Measurements from ENCODE around the gene PALB2.

Gene PALB2

DNA sequence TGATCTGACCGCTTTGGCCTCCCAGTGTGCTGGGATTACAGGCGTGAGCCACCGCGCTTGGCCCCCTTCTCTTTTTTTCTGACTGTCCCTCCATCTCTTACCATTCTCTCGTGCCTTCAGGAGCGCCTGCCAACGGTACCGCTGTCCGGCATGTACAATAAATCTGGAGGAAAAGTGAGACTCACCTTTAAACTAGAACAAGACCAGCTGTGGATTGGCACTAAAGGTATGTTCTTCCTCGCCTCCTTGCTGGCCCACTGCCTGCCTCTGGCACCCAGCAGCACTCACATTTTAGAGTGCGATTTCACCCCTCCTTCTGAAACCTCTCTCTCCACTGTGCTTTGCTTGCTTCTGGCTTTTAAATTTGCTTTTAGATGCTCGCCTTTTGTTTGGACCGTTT is 78.6 kb downstream of the PALB2 start:
- H3K4me1 ChIP-seq (ENCODE audit: control insufficient read depth in 1 of 2, insufficient read depth in 1 of 2, low read depth in 1 of 2, low read length in 1 of 2), result peaks cover 7 to 11% of the 10 kb centered on the region in 2 experiments
- TF ChIP-seq, protein P1, sequence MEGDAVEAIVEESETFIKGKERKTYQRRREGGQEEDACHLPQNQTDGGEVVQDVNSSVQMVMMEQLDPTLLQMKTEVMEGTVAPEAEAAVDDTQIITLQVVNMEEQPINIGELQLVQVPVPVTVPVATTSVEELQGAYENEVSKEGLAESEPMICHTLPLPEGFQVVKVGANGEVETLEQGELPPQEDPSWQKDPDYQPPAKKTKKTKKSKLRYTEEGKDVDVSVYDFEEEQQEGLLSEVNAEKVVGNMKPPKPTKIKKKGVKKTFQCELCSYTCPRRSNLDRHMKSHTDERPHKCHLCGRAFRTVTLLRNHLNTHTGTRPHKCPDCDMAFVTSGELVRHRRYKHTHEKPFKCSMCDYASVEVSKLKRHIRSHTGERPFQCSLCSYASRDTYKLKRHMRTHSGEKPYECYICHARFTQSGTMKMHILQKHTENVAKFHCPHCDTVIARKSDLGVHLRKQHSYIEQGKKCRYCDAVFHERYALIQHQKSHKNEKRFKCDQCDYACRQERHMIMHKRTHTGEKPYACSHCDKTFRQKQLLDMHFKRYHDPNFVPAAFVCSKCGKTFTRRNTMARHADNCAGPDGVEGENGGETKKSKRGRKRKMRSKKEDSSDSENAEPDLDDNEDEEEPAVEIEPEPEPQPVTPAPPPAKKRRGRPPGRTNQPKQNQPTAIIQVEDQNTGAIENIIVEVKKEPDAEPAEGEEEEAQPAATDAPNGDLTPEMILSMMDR (IDR thresholded peaks at IDR 0.05), result no peak
- H3K9me3 ChIP-seq, result no peaks in the 10 kb centered on the region
- peaks cover 46% of the 10 kb centered on the region for H3K36me3 ChIP-seq
- no peak overlapping the region for H3K27ac ChIP-seq
- H3K27me3 ChIP-seq, result no peaks in the 10 kb centered on the region
- H3K4me3 ChIP-seq (ENCODE audit: low read depth in 1 of 2, low read length in 1 of 2), result no peak overlapping the region

DNA sequence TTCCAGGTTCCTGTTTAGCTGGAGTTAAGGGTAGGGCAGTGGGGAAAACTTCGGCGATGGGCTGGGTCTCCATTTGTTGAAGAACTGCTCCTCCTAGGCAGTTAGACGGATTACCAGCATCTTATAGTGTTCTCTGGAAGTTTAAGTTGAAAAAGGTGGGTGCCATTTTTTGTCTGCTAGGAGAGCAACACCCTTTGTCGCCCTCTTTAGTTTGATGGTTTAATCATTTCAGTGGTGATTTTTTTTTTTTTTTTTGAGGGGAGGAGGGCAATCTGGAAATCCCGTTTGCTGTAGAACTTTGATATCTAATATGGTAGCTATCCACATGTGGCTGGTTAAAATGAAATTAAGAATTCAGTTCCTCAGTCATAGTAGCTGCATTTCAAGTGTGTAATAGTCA is 79.5 kb downstream of the PALB2 start:
- TF ChIP-seq, protein P1 (IDR thresholded peaks at IDR 0.05), result no peak
- H3K36me3 ChIP-seq, result peaks cover 37% of the 10 kb centered on the region
- no peaks in the 10 kb centered on the region for H3K9me3 ChIP-seq
- no peak overlapping the region for H3K4me3 ChIP-seq (ENCODE audit: low read depth in 1 of 2, low read length in 1 of 2)
- H3K27me3 ChIP-seq, result no peaks in the 10 kb centered on the region
- peaks cover 11 to 16% of the 10 kb centered on the region in 2 experiments for H3K4me1 ChIP-seq (ENCODE audit: control insufficient read depth in 1 of 2, insufficient read depth in 1 of 2, low read depth in 1 of 2, low read length in 1 of 2)
- H3K27ac ChIP-seq, result no peak overlapping the region

- no peaks in the 10 kb centered on the region for H3K27me3 ChIP-seq
- peaks cover 11 to 16% of the 10 kb centered on the region in 2 experiments for H3K4me1 ChIP-seq (ENCODE audit: control insufficient read depth in 1 of 2, insufficient read depth in 1 of 2, low read depth in 1 of 2, low read length in 1 of 2)
- H3K27ac ChIP-seq, result peak overlapping the region; percentile 78
- no peaks in the 10 kb centered on the region for H3K9me3 ChIP-seq
- peak overlapping the region; percentile 75 to 81 for H3K4me3 ChIP-seq (ENCODE audit: low read depth in 1 of 2, low read length in 1 of 2)
- peaks cover 5% of the 10 kb centered on the region for H3K36me3 ChIP-seq
- TF ChIP-seq, protein P1 (IDR thresholded peaks at IDR 0.05), result no peak
Measured at GRCh38 chr16:23557779-23558702, 83.1 kb downstream of the PALB2 start.

DNA sequence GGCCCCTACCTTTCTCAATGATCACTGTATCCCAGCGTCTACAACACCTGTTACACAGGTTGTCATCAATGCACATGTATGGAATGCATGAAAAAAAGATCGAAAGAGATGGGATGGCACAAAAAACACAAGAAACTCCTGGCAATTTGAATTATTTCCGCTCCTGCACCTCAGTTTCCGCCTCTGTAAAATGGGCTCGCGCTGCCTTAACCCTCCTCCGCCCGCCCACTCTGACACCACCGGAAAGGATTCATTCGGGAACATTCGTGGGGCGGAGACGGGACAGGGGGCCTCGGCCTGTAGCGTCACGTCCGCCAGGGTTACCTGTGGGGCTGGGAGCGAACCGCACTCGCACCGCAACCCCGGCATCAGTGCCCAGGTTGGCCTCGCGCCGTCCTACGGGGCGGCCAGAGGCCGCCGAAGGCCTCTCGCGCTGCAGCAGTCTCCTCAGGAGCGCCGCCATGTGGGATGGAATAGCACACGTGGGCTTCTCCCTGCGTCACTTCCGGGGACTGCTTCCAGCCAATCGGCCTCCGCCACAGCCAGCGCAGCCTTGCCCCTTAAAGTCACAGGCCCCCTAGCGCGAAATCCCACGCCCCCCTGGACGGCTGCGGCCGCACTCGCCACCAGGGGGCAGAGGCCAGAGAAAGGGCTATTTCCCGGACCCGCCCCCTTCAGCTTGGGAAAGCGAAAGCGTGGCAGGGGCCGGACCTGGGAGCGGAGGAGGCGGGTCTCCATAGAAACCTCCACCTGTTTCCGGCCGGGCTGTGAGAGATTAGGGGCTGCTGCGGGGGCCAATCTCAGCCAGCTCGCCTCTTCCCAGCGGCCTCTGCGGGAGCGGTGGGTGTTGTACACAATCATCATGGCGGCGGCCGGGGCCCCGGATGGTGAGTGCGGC is 84.0 kb downstream of the PALB2 start, which contains the start of the genes EARS2 and UBFD1:
Gene EARS2 (minus strand): TSS at position 470 of the 898 bp plus-strand sequence. CDS start 7 bp downstream, at position 463.
Gene UBFD1 (plus strand): TSS at position 847 of the 898 bp plus-strand sequence. CDS start 16 bp downstream, at position 863.
- no peaks in the 10 kb centered on the region for H3K36me3 ChIP-seq
- TF ChIP-seq, protein P1 (IDR thresholded peaks at IDR 0.05), result peak; percentile 88
- H3K4me3 ChIP-seq (ENCODE audit: low read depth in 1 of 2, low read length in 1 of 2), result peak within 1 kb of the TSS; percentile 75 to 81
- H3K4me1 ChIP-seq (ENCODE audit: control insufficient read depth in 1 of 2, insufficient read depth in 1 of 2, low read depth in 1 of 2, low read length in 1 of 2), result peaks cover 11 to 16% of the 10 kb centered on the region in 2 experiments
- no peaks in the 10 kb centered on the region for H3K27me3 ChIP-seq
- peak within 1 kb of the TSS; percentile 78 for H3K27ac ChIP-seq
- no peaks in the 10 kb centered on the region for H3K9me3 ChIP-seq

DNA sequence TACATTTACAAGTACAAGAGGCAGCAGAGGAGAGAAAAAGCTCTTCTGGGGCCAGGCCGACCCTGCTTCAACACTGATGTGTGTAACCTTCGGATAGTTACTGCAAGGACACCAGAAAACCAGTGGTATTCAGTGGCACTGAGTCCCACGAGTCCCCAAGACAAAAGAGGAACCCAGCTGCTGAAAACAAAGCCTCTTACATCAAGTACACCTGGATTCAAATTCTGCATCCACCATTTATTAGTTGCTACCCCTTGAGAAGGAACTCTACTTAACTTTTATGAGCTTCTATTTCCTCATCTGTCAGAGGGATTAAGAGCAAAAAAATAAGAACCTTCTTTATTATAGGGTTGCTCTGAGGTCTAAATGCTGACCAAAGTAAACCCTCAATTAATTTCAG is 86.6 kb downstream of the PALB2 start:
- H3K9me3 ChIP-seq, result no peaks in the 10 kb centered on the region
- no peak overlapping the region for H3K27ac ChIP-seq
- H3K36me3 ChIP-seq, result no peaks in the 10 kb centered on the region
- TF ChIP-seq, protein P1 (IDR thresholded peaks at IDR 0.05), result no peak
- no peak overlapping the region for H3K4me3 ChIP-seq (ENCODE audit: low read depth in 1 of 2, low read length in 1 of 2)
- H3K4me1 ChIP-seq (ENCODE audit: control insufficient read depth in 1 of 2, insufficient read depth in 1 of 2, low read depth in 1 of 2, low read length in 1 of 2), result peaks cover 11 to 16% of the 10 kb centered on the region in 2 experiments
- no peaks in the 10 kb centered on the region for H3K27me3 ChIP-seq
